B cell (primary cell): ENCODE data around the gene SERGEF.
A peak's percentile ranks its signal among the peaks of the same experiment; 100 is the strongest.

Experiments
- CTCF ChIP-seq: fragments of 200-600 bp; IDR thresholded peaks from one replicate; pipeline ENCODE4 v1.8.0; 2022; ENCODE audit warnings: antibody characterized with exemption, mild to moderate bottlenecking
- EZH2 ChIP-seq: IDR thresholded peaks from 2 replicates; pipeline ENCODE4 v1.6.1; 2012; ENCODE audit warnings: borderline replicate concordance, low read depth, mild to moderate bottlenecking, moderate library complexity, low read length; ENCODE audit not compliant: insufficient read depth, poor library complexity, severe bottlenecking

GRCh38 chr11:17864478-17864941, 148.3 kb downstream of the SERGEF start:
- peak; percentile 65 for TF ChIP-seq CTCF
- no peak for TF ChIP-seq EZH2
